OCI-LY7 (cell line): Measurements from ENCODE around the gene TOMM20L.

Experiments used
- EZH2phosphoT487 ChIP-seq: fragments of 200-600 bp; sonication (generic); IDR thresholded peaks from 2 replicates; pipeline ENCODE4 v1.6.1; 2018; ENCODE audit warnings: low read depth, borderline replicate concordance, mild to moderate bottlenecking, mixed run types, antibody characterized with exemption, low read length, moderate library complexity, mixed read lengths
- TF ChIP-seq, protein P1 (sequence below): fragments of 200-600 bp; sonication (generic); conservative IDR thresholded peaks from 2 replicates; pipeline ENCODE4 v1.5.1; 2014; ENCODE audit warnings: mild to moderate bottlenecking, antibody characterized with exemption, low read length, moderate library complexity, mixed read lengths

DNA sequence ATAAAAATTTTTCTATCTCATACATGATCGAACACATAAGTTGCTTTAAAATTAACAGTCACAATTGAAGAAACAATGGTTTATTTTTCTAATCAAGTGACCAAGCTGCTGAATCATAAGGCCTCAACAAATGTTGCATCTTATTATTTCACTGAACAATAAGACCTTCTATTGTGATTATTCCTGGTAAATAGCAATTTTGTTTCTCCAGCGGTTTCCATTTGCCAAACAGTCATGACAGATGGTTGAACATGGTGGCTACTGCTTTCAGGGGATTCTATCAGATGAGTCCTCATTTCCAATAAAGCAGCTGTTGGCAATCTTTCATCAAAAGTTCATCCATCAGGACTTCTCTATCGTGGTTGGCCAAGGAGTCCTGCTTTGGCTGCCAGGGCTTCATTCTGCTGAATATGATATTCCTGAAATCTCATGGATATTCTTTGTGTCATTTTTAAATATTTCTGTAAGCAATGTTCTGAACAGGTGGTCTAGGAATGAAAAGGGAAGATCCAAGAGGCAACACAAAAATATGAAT lies 13.0 kb downstream of the TOMM20L start:
- TF ChIP-seq, protein P1, sequence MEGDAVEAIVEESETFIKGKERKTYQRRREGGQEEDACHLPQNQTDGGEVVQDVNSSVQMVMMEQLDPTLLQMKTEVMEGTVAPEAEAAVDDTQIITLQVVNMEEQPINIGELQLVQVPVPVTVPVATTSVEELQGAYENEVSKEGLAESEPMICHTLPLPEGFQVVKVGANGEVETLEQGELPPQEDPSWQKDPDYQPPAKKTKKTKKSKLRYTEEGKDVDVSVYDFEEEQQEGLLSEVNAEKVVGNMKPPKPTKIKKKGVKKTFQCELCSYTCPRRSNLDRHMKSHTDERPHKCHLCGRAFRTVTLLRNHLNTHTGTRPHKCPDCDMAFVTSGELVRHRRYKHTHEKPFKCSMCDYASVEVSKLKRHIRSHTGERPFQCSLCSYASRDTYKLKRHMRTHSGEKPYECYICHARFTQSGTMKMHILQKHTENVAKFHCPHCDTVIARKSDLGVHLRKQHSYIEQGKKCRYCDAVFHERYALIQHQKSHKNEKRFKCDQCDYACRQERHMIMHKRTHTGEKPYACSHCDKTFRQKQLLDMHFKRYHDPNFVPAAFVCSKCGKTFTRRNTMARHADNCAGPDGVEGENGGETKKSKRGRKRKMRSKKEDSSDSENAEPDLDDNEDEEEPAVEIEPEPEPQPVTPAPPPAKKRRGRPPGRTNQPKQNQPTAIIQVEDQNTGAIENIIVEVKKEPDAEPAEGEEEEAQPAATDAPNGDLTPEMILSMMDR, result no peak
- no peak for TF ChIP-seq EZH2phosphoT487
